GM18951 (cell line): ENCODE results near the gene TSC22D1.

Source experiments
- POLR2A ChIP-seq: IDR thresholded peaks from 4 replicates; pipeline ENCODE4 v1.6.1; 2011; ENCODE audit warnings: mild to moderate bottlenecking; ENCODE audit not compliant: insufficient read length, insufficient read depth; ENCODE audit errors: extremely low read depth
- in situ Hi-C: fragments of 300-500 bp; cut with MboI; formaldehyde crosslinking; loops from one replicate; pipeline ENCODE4 v1.12.0; 2022; ENCODE audit warnings: low sequenced_read_pairs, mixed read lengths, inconsistent platforms; ENCODE audit not compliant: unreplicated experiment

Gene TSC22D1

GRCh38 chr13:44448373-44448772 is 127.8 kb downstream of the TSC22D1 start:
- no peak for TF ChIP-seq POLR2A
- in situ Hi-C loops: loop anchor here (10.0 kb wide), 1 partner anchor 544 kb away; no protein-coding TSS in a partner anchor

- in situ Hi-C loops: loop anchor here (10.0 kb wide), 1 partner anchor 543 kb away; no protein-coding TSS in a partner anchor
- TF ChIP-seq POLR2A: no peak
These were observed 128.3 kb downstream of the TSC22D1 start for GRCh38 chr13:44447783-44448321.

GRCh38 chr13:44440046-44440608 is 136.0 kb downstream of the TSC22D1 start:
- in situ Hi-C loops: loop anchor here (10.0 kb wide), 1 partner anchor 535 kb away; no protein-coding TSS in a partner anchor
- TF ChIP-seq POLR2A: no peak

DNA sequence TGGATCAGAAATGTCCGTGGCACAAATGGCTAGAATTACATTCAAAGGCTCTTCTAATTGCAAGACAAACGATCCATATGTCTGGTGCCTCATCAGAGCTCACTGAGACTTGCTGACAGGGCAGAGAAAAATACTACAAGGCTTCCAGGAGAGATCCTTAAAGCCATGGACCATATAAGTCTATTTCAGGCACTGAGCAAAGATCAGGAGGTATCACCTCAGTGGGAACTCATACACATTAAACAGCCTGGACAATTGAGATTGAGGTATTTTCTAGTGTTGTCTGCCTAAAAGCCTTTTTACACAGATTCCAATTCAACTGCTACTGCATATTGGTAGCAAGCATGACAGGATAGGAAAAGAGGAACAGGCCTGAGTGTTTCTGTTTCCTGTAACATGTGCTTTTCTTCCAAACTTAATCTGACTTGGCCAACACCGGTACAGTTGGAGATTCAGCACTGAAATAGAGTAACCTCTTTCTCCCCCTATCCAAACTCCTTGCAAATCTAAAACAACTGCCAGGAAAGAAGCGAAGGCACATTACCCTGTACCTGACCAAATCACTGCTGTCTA is 136.6 kb downstream of the TSC22D1 start:
- in situ Hi-C loops: loop anchor here (5.0 to 10.0 kb wide), 2 partner anchors 387 to 535 kb away; no protein-coding TSS in a partner anchor
- no peak for TF ChIP-seq POLR2A

- in situ Hi-C loops: loop anchor here (5.0 kb wide), 1 partner anchor 386 kb away; no protein-coding TSS in a partner anchor
- TF ChIP-seq POLR2A: no peak
These were observed 137.9 kb downstream of the TSC22D1 start for GRCh38 chr13:44438234-44438579.

- in situ Hi-C loops: loop anchor here (5.0 kb wide), 1 partner anchor 385 kb away; no protein-coding TSS in a partner anchor
- TF ChIP-seq POLR2A: no peak
These were observed 138.5 kb downstream of the TSC22D1 start for GRCh38 chr13:44437356-44438233.

- no peak for TF ChIP-seq POLR2A
- in situ Hi-C loops: loop anchor here (5.0 kb wide), 1 partner anchor 384 kb away; no protein-coding TSS in a partner anchor
These were observed 139.4 kb downstream of the TSC22D1 start for GRCh38 chr13:44436589-44437337.

DNA sequence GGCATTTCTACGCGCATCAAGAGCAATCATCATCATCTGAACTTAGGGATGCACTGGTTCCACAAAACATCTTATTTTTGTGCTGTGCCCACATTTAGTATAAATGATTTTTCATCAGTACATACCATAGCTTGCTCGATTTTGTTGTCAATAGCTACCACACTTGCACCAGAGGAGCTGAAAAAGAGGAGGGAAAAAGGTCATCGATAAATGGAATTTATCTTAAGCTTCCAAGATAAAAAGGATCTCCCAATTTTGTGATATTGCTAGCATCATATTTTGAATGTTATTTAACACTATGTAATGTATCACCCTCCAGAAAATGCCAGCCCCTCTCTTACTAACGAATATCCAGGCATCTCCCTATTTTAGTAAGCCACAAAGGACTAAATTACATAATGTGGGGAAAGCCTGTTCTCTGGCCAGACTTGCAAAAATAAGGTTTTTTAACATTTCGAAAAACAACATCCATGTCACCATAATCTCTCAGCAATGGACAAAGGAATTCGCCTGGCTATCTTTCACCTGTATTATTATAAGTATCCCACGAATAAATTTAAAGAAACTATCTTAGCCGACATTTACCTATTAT is 140.1 kb downstream of the TSC22D1 start:
- in situ Hi-C loops: loop anchor here (5.0 kb wide), 1 partner anchor 384 kb away; no protein-coding TSS in a partner anchor
- no peak for TF ChIP-seq POLR2A

DNA sequence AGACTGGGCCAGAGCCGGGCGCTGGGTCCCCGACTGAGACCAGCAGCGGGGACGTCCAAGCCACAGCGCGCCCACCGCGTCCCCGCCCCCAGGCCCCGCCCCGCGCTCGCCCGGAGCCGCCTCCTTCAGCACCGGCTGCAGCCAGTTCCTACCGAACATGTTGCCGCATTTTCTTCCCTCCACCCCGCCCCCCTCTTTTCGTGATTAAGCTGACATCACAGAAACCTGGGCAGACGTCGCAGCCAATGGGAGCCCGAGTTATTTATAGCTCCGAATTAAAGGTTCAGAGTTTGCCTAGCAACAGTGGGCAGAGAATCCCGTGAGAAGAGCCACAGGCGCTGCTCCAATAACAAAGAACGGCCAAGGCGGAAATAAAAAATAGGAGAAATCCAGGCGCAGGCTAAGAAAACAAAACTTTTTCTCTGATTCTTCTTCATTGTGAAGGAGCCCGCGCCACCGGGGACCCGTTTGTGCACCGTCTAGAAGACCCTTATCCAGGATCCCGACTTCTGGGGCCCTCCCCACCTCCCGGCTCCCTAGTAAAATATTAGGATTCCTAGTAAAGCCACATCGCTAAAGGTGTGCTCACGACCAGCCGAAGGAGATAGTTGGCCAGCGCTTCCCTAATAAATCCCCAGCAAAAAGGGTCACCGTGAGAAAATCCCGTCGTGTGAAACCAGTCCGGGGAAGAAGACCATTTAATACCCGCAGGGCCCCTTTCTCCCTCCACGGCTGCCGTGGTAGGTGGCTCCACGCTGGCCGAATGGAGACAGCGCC is 140.8 kb downstream of the TSC22D1 start:
- TF ChIP-seq POLR2A: no peak
- in situ Hi-C loops: loop anchor here (5.0 kb wide), 1 partner anchor 383 kb away; no protein-coding TSS in a partner anchor

GRCh38 chr13:44434766-44435141 is 141.4 kb downstream of the TSC22D1 start:
- TF ChIP-seq POLR2A: no peak
- in situ Hi-C loops: loop anchor here (5.0 kb wide), 1 partner anchor 382 kb away; no protein-coding TSS in a partner anchor
